Colon (tissue), 2 donors: ENCODE data around the gene ANKRD10.
A peak's percentile ranks its signal among the peaks of the same experiment; 100 is the strongest.
"Not testable (repeated sequence)": the region's sequence is repeated elsewhere in the genome, so short reads cannot be mapped to it uniquely, and the experiment has no call there.

Experiments
- FAIRE-seq: peaks from 2 replicates; lab custom pipeline; 2012; peaks lifted over from hg19 to GRCh38; lab: Jason Lieb, UNC
- donor health status: control.
- donor health status: control.

Gene ANKRD10

GRCh38 chr13:110860983-110861382 is 53.9 kb downstream of the ANKRD10 start:
- FAIRE-seq: peak; percentile 18

DNA sequence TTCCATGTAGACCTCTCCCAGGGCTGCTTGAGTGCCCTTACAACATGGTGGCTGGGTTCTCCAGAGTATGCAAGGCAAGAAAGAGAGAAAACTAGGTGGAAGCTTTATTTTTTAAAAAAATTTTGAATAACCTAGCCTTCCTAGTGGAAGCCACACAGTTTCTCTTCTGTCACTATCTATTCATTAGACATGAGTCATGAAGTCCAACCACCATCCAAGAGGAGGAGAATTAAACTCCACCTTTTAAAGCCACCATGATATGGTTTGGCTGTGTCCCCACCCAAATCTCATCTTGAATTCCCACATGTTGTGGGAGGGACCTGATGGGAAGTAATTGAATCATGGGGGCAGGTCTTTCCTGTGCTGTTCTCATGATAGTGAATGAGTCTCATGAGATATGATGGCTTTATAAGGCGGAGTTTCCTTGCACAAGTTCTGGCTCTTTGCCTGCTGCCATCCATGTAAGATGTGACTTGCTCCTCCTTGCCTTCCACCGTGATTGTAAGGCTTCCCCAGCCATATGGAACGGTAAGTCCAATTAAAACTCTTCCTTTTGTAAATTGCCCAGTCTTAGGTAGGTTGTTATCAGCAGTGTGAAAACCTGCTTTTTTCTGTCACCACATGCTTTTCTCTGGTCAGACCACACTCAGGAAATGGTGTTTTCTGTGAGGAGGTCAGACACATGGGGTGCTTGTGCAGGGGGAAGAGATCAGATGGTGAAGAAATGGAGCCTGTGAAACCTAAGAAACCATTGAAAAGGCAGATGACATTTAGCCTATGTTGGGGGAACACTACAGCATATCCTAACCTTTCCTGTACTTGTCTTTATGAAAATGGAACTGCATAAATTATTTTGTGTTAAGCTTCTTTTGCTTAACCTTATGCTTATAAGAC is 57.7 kb downstream of the ANKRD10 start:
- no peak for FAIRE-seq

GRCh38 chr13:110855363-110855762 is 59.5 kb downstream of the ANKRD10 start:
- FAIRE-seq: no peak

- FAIRE-seq: no peak
These were observed 60.0 kb downstream of the ANKRD10 start for GRCh38 chr13:110854866-110855265.

DNA sequence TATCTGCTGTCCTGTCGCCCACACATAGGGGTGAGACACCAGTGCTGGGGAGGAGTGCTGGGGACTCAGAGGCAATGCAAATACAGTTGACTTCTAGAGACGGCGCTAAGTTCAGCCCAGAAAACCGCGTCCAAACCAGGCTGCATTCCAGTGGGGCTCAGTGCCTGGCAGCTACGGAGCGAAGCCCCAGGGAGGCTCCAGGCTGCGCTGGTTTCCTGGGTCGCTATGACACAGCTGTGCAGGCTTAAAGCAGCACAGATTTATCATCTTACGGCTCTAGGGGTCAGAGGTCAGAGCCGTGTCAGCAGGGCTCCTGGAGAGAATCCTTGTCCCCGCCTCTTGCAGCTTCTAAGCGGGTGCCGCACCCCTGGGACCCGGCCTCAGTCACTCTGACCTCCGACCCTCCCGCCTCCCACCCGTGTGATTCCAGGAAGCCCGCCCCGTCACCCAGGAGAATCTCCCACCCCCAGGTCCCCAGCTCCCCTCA is 61.6 kb downstream of the ANKRD10 start:
- FAIRE-seq: no peak

GRCh38 chr13:110850840-110851239 is 64.0 kb downstream of the ANKRD10 start:
- no peak for FAIRE-seq

GRCh38 chr13:110850006-110850405 is 64.9 kb downstream of the ANKRD10 start:
- FAIRE-seq: no peak

GRCh38 chr13:110845520-110845919 is 69.3 kb downstream of the ANKRD10 start:
- FAIRE-seq: no peak

DNA sequence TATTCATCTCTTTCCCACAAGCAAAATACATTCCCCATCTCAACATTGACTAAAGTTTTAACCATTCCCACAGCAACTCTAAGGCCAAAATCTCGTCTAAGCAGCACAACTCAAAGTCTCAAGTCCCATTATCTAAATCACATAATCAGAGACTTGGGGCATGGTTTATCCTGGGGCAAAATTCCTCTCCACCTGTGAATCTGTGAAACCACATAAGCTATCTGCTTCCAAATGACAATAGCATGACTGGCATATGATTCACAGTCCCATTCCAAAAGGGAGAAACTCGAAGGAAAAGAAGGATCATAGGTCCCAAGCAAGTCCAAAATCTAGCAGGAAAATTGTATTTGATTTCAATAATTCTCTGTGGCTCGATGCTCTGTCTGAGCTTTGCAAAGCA is 73.0 kb downstream of the ANKRD10 start:
- FAIRE-seq: no peak

DNA sequence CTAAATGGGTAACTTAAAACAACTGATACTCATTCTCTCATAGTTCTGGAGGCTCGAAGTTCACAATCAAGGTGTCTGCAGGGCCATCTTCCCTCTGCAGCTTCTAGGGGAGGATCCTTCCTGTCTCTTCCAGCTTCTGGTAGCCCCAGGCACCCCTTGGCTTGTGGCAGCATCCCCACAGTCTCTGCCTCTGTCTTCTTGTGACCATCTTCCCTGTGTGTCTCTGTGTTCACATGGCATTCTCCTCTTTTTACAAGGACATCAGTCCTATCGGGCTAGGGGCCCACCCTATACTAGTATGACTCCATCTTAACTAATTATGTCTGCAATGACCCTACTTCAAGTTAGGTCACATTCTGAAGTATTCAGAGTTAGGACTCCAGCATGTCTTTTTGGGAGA is 73.5 kb downstream of the ANKRD10 start:
- no peak for FAIRE-seq

GRCh38 chr13:110838867-110839538 is 75.9 kb downstream of the ANKRD10 start:
- FAIRE-seq: no peak

GRCh38 chr13:110838116-110838515 is 76.8 kb downstream of the ANKRD10 start:
- no peak for FAIRE-seq

DNA sequence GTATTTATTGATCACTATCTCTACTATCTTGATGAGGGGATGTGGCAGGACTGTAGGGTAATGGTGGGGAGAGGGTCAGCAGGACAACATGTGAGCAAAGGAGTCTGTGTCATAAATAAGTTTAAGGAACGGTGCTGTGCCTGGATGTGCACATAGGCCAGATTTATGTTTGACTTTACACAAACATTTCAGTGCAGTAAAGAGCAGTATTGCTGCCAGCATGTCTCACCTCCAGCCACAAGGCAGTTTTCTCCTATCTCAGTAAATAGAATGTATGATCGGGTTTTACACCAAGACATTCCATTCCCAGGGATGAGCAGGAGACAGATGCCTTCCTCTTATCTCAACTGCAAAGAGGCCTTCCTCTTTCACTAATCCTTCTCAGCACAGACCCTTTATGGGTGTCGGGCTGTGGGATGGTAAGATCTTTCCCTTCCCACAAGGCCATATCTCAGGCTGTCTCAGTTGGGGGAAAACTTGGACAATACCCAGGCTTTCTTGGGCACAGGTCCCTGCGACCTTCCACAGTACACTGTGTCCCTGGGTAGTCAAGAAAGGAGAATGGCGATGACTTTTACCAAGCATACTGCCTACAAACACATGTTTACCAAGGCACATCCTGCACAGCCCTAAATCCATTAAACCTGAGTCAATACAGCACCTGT is 77.3 kb downstream of the ANKRD10 start:
- not testable (repeated sequence) for FAIRE-seq

GRCh38 chr13:110836605-110836903 is 78.3 kb downstream of the ANKRD10 start:
- FAIRE-seq: no peak

DNA sequence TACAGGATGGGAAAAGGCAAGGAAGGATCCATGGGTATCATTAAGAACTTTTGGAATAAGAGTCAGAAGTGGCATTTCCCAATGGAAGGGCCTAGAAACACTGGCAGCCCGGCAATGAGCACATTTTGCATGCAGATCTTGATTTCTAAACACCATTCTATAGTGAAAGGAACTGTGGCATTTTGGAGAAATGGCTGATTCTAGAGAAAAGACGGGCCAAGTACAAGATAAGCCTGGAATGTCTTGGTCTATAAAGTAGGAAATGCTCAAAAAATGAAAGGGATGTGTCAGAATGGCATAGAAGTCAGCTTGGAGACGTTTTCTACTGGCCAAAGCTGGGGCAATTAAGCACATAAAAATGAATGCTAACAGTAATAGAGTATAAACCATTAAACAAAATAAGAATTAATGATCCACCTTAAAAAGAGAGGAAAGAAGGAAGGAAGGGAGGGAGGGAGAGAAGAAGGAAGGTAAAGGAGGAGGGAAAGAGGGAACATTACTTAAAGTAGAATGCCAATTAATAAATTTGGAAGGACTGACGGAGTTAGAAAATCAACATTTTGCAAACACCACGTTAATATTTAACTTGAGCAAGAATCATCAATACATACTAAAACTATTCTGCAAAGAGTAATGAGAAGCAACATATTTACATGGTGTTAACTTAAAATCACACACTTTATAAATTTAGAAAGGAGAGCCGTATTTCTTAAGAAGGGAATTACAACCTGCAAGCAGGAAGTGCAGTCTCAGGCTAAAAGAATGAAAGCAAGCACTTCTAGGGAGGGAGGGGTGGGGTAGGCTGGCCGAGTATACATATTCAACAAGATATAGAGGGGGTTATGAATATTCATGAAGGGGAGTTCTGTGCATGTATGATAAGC is 78.9 kb downstream of the ANKRD10 start:
- FAIRE-seq: no peak

- FAIRE-seq: no peak
These were observed 80.3 kb downstream of the ANKRD10 start for GRCh38 chr13:110834572-110834971.

GRCh38 chr13:110832531-110832930 is 82.3 kb downstream of the ANKRD10 start:
- FAIRE-seq: no peak

GRCh38 chr13:110832205-110832479 is 82.7 kb downstream of the ANKRD10 start:
- no peak for FAIRE-seq

GRCh38 chr13:110831437-110832204 is 83.2 kb downstream of the ANKRD10 start:
- FAIRE-seq: no peak

GRCh38 chr13:110830800-110831371 is 84.0 kb downstream of the ANKRD10 start:
- FAIRE-seq: no peak

- no peak for FAIRE-seq
These were observed 84.5 kb downstream of the ANKRD10 start for GRCh38 chr13:110830331-110830730.
